RWPE1 (cell line): ENCODE measurements around the gene PTPN14.
"Not testable (repeated sequence)": the region's sequence is repeated elsewhere in the genome, so short reads cannot be mapped to it uniquely, and the experiment has no call there.

Experiments
- CTCF ChIA-PET: fragments of 350-600 bp; sonication (Branson Sonifier 250); formaldehyde crosslinking; extraction: SDS; loops from one replicate; lab custom pipeline; 2021; lab: Yijun Ruan, JAX
- POLR2A ChIA-PET: fragments of 400-600 bp; formaldehyde crosslinking; extraction: SDS; loops from one replicate; lab custom pipeline; 2020; ENCODE audit warnings: antibody characterized with exemption; ENCODE audit not compliant: low non-redundant PET; lab: Yijun Ruan, JAX
- DNase-seq: peaks from one replicate; pipeline ENCODE4 v3.0.0; 2012; ENCODE audit warnings: low spot score
- H3K27ac ChIP-seq: fragments of 450-650 bp; 2 replicates; pipeline ENCODE4 v1.5.1; 2017
- TF ChIP-seq, protein P1 (sequence below): fragments of 450-650 bp; conservative IDR thresholded peaks from 2 replicates; pipeline ENCODE4 v1.5.1; 2017; ENCODE audit warnings: low read depth, mild to moderate bottlenecking

Gene PTPN14

DNA sequence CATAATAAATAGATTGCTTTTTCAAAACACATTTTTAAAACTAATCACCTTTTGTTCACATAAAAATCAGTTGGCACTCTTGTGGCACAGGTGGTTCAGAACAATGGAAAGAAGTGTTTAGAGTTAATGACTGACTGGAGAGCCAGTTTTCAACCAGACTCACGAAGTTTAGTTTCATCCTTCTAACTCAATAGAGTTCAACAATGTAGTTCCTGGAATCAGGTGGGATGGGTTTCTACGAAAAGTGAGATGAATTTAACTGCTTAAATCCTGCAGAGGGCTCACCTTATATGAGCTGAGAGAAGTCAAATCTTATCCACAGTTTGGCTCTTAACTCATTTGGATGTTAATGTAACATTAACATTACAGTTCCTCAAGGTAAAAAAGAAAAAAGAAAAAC lies 153.9 kb downstream of the PTPN14 start:
- TF ChIP-seq, protein P1, sequence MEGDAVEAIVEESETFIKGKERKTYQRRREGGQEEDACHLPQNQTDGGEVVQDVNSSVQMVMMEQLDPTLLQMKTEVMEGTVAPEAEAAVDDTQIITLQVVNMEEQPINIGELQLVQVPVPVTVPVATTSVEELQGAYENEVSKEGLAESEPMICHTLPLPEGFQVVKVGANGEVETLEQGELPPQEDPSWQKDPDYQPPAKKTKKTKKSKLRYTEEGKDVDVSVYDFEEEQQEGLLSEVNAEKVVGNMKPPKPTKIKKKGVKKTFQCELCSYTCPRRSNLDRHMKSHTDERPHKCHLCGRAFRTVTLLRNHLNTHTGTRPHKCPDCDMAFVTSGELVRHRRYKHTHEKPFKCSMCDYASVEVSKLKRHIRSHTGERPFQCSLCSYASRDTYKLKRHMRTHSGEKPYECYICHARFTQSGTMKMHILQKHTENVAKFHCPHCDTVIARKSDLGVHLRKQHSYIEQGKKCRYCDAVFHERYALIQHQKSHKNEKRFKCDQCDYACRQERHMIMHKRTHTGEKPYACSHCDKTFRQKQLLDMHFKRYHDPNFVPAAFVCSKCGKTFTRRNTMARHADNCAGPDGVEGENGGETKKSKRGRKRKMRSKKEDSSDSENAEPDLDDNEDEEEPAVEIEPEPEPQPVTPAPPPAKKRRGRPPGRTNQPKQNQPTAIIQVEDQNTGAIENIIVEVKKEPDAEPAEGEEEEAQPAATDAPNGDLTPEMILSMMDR = no peak
- POLR2A ChIA-PET = interaction anchor here (0.5 kb wide), 1 partner anchor 63 kb away, joined by 7 read pairs; no protein-coding TSS in a partner anchor
- DNase-seq = no peak
- no peak overlapping the region for H3K27ac ChIP-seq
- CTCF ChIA-PET = interaction anchor here (1.0 to 1.2 kb wide), 2 partner anchors 154 to 188 kb away, joined by 3 to 4 read pairs; partner anchors contain the start of gene PTPN14

DNA sequence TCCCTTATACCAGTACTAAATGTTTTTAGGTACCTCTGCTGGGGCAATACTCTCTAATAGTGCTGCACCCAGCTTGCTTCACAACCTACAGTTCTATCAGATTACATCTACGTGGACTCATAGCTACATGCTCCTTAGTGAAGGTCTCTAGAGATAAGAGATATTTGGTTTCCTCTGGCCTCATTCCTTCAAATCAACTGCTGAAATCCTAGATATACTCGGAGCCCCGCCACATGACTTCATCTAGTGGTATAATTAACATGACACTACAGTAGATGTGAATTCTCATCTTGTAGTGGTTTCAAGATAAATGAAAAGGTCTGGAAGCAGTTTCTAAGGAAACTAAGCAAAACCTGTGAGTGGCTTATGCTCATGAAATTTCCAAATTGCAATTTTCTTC lies 155.1 kb downstream of the PTPN14 start:
- ChIA-PET POLR2A (no interaction called here), CTCF (no interaction called here)
- H3K27ac ChIP-seq = no peak overlapping the region
- TF ChIP-seq, protein P1 = no peak
- DNase-seq = no peak

DNA sequence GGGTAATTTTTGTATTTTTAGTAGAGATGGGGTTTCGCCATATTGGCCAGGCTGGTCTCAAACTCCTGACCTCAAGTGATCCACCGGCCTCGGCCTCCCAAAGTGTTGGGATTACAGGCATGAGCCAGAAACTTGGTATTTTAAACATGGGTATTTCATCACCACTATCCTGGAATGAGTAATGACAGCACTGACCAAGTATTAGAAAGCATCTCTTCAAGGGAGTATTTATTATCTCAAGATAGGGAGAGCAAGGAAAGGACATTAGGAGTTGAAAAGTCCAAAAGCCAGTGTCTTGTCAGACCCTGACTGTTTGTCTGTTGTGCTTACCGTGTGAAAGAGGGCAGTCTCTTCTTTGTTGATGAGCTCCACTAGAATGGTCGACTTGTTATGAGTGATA lies 156.8 kb downstream of the PTPN14 start:
- peak; percentile 38 for DNase-seq
- CTCF ChIA-PET, POLR2A ChIA-PET: not testable (repeated sequence)
- peak overlapping the region; percentile 53 for H3K27ac ChIP-seq

DNA sequence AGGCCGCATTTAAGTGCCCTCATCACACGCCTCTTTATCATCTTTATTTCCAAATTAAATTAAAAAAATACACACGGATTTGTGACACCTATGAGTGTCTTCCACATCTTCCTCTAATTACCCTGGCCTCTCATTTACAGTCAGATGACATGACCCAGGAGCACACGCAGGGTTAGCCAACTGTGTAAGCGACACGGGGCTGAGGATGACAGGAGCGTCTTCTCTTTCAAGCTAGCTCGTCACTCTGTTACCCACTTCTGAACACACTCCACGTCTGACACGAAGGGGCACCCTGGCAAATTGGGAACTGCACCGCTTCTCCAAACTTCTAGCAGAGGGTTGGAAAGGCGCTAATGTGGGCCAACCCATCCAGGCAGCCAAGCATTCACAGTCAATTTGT lies 158.3 kb downstream of the PTPN14 start:
- POLR2A ChIA-PET = no interaction called here

DNA sequence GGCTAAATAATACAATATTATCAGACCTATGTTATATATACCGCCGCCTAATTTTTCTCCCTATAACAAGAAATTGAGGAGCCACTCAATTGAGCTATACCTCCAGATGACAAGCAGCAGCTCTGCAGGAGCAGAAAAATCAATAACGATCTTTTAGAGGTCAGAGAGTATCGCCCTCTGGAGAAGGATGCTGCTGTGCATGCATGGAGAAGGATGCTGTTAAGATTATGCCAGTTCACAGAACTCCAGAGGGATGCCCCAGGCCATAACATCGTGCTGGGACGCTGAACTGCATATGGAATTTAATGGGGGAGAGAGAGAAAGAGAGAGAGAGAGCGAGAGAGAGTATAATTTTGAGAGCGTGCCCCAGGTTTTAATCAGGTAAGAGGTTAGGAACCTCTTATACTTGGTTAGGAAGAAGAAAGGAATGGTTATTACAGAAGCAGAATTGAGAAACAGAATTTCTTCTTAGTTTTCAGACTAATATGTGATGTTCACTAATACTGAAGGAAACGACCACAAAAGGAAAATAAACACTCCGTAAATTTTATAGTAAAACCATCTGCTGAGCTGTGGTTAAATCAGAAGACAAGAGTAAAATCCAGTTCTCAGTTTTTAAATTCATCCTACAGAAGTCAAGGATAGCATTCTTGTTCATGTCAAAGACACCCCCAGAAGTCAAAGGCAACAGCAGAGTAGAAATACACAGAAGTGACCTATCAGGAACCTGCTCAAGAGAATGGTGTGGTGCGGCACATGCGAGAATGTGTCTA lies 159.3 kb downstream of the PTPN14 start:
- TF ChIP-seq, protein P1 = no peak
- POLR2A ChIA-PET = no interaction called here
- no peak for DNase-seq
- CTCF ChIA-PET = interaction anchor here (0.6 kb wide), 1 partner anchor 31 kb away, joined by 4 read pairs; no protein-coding TSS in a partner anchor
- peak overlapping the region; percentile 36; the same call in 1 of the 2 replicates for H3K27ac ChIP-seq

More for the DNA sequence above, 158.3 kb downstream of the PTPN14 start:
- 0 out of 2 replicates have a peak overlapping the region, but pooled peaks have one; percentile 21 for H3K27ac ChIP-seq
- TF ChIP-seq, protein P1 = no peak
- CTCF ChIA-PET = interaction anchor here (0.5 kb wide), 1 partner anchor 59 kb away, joined by 4 read pairs; no protein-coding TSS in a partner anchor
- no peak for DNase-seq

DNA sequence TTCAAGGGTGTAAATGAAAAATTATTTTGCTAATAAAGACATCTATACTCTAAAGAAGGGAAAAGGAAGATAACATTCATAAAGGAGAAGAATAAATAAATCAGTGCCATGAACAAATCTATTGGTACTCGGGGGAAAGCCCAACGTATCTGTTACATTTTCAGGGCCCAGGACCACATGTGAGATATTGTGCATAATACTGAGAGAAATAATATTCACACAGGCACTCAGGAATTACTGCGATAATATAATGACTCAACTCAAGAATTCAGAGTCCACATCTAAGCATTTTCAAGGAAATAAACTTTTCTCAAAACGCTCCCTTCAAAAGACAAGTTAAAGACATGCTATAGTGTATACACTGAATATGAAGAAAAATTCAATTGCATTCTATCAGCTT lies 161.7 kb downstream of the PTPN14 start:
- CTCF ChIA-PET = no interaction called here
- POLR2A ChIA-PET = no interaction called here
- DNase-seq = no peak
- H3K27ac ChIP-seq = no peak overlapping the region
- TF ChIP-seq, protein P1 = no peak

DNA sequence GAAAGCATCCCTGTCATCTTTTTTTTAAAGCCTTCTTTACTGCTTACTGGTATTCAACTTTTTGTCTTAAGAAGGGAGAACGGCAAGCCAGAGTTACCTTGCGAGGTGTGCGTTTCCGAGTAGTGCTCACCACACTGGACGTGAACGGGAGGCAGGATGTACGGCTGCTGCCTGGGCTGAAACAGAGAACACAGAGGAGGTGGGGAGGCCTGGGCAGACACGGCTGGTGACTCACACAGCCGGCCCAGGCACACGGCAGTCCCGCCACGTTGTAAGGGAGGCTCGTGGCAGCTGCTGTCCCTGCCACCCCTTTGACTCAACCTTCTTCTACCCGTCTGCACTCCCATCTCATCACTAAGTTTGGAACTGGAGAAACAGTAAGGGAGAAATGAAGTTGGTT lies 164.7 kb downstream of the PTPN14 start:
- H3K27ac ChIP-seq = peak overlapping the region; percentile 53
- peak; percentile 39 for DNase-seq
- CTCF ChIA-PET = interaction anchor here (0.6 to 1.4 kb wide), 2 partner anchors 23 to 199 kb away, joined by 3 to 5 read pairs; no protein-coding TSS in a partner anchor

More for the DNA sequence above, 164.7 kb downstream of the PTPN14 start:
- POLR2A ChIA-PET = no interaction called here
- TF ChIP-seq, protein P1 = no peak
